Measurements from ENCODE around the gene VWC2L. TPM values are rescaled to one million over a fixed set of nuclear protein-coding genes. Genes with fewer than 3 reads are reported as not detected.

VWC2L gene
- total RNA-seq, 2 experiments from 2014 or later = not detected

GRCh38 chr2:214395040-214395439 lies 15.8 kb upstream of the VWC2L start:
- no peaks in the 10 kb centered on the region for H3K9me3 Mint-ChIP-seq (ENCODE audit: insufficient read depth)
- H3K4me3 Mint-ChIP-seq = no peak overlapping the region
- H3K27me3 Mint-ChIP-seq (ENCODE audit: low read depth) = no peaks in the 10 kb centered on the region
- POLR2A ChIA-PET = no interaction called here
- H3K4me1 Mint-ChIP-seq (ENCODE audit: low read depth) = no peaks in the 10 kb centered on the region
- ATAC-seq = no peak
- no peaks in the 10 kb centered on the region for H3K36me3 Mint-ChIP-seq (ENCODE audit: low read depth)
- CTCF ChIA-PET = no interaction called here
- H3K27ac Mint-ChIP-seq = no peak overlapping the region
- DNase-seq = no peak

- Mint-ChIP-seq H3K9me3 (ENCODE audit: insufficient read depth) (no peaks in the 10 kb centered on the region), H3K4me1 (ENCODE audit: low read depth) (no peaks in the 10 kb centered on the region), H3K36me3 (ENCODE audit: low read depth) (no peaks in the 10 kb centered on the region), H3K27me3 (ENCODE audit: low read depth) (no peaks in the 10 kb centered on the region), H3K27ac (no peak overlapping the region), H3K4me3 (no peak overlapping the region)
- ChIA-PET POLR2A (no interaction called here), CTCF (no interaction called here)
- ATAC-seq = no peak
- no peak for DNase-seq
Observed at GRCh38 chr2:214401580-214401979, 9.3 kb upstream of the VWC2L start.

GRCh38 chr2:214410128-214410775 lies 602 bp upstream of the VWC2L start:
- H3K27me3 Mint-ChIP-seq (ENCODE audit: low read depth) = no peaks in the 10 kb centered on the region
- H3K27ac Mint-ChIP-seq = no peak overlapping the region
- DNase-seq (no peak), ATAC-seq (no peak)
- no peaks in the 10 kb centered on the region for H3K36me3 Mint-ChIP-seq (ENCODE audit: low read depth)
- no peaks in the 10 kb centered on the region for H3K4me1 Mint-ChIP-seq (ENCODE audit: low read depth)
- POLR2A ChIA-PET = no interaction called here
- H3K4me3 Mint-ChIP-seq = no peak overlapping the region
- H3K9me3 Mint-ChIP-seq (ENCODE audit: insufficient read depth) = no peaks in the 10 kb centered on the region
- CTCF ChIA-PET = no interaction called here

GRCh38 chr2:214412679-214413078 lies 1.8 kb downstream of the VWC2L start:
- H3K9me3 Mint-ChIP-seq (ENCODE audit: insufficient read depth) = no peaks in the 10 kb centered on the region
- H3K27ac Mint-ChIP-seq = no peak overlapping the region
- DNase-seq (no peak), ATAC-seq (no peak)
- CTCF ChIA-PET = no interaction called here
- H3K36me3 Mint-ChIP-seq (ENCODE audit: low read depth) = no peaks in the 10 kb centered on the region
- no peak overlapping the region for H3K4me3 Mint-ChIP-seq
- no peaks in the 10 kb centered on the region for H3K27me3 Mint-ChIP-seq (ENCODE audit: low read depth)
- POLR2A ChIA-PET = no interaction called here
- no peaks in the 10 kb centered on the region for H3K4me1 Mint-ChIP-seq (ENCODE audit: low read depth)

GRCh38 chr2:214436470-214436869 lies 25.6 kb downstream of the VWC2L start:
- Mint-ChIP-seq H3K4me1 (ENCODE audit: low read depth) (no peaks in the 10 kb centered on the region), H3K4me3 (no peak overlapping the region), H3K36me3 (ENCODE audit: low read depth) (no peaks in the 10 kb centered on the region), H3K27me3 (ENCODE audit: low read depth) (no peaks in the 10 kb centered on the region), H3K9me3 (ENCODE audit: insufficient read depth) (no peaks in the 10 kb centered on the region), H3K27ac (no peak overlapping the region)
- ChIA-PET CTCF (no interaction called here), POLR2A (no interaction called here)
- no peak for ATAC-seq
- DNase-seq = no peak

GRCh38 chr2:214450118-214450894 lies 39.5 kb downstream of the VWC2L start:
- H3K27ac Mint-ChIP-seq = no peak overlapping the region
- no peaks in the 10 kb centered on the region for H3K36me3 Mint-ChIP-seq (ENCODE audit: low read depth)
- DNase-seq (no peak), ATAC-seq (no peak)
- H3K4me1 Mint-ChIP-seq (ENCODE audit: low read depth) = no peaks in the 10 kb centered on the region
- CTCF ChIA-PET = no interaction called here
- H3K4me3 Mint-ChIP-seq = no peak overlapping the region
- H3K9me3 Mint-ChIP-seq (ENCODE audit: insufficient read depth) = no peaks in the 10 kb centered on the region
- POLR2A ChIA-PET = no interaction called here
- no peaks in the 10 kb centered on the region for H3K27me3 Mint-ChIP-seq (ENCODE audit: low read depth)

- DNase-seq = no peak
- no peak overlapping the region for H3K4me3 Mint-ChIP-seq
- no peak overlapping the region for H3K27ac Mint-ChIP-seq
Observed at GRCh38 chr2:214451516-214452275, 40.8 kb downstream of the VWC2L start.

GRCh38 chr2:214465363-214466146 lies 54.7 kb downstream of the VWC2L start:
- Mint-ChIP-seq H3K9me3 (ENCODE audit: insufficient read depth) (peaks cover 6% of the 10 kb centered on the region), H3K27me3 (ENCODE audit: low read depth) (no peaks in the 10 kb centered on the region), H3K4me1 (ENCODE audit: low read depth) (no peaks in the 10 kb centered on the region), H3K27ac (no peak overlapping the region), H3K4me3 (no peak overlapping the region), H3K36me3 (ENCODE audit: low read depth) (no peaks in the 10 kb centered on the region)
- POLR2A ChIA-PET = no interaction called here
- ATAC-seq = no peak
- CTCF ChIA-PET = no interaction called here
- DNase-seq = no peak

More at GRCh38 chr2:214451516-214452275, 40.8 kb downstream of the VWC2L start:
- ATAC-seq = no peak
- H3K9me3 Mint-ChIP-seq (ENCODE audit: insufficient read depth) = no peaks in the 10 kb centered on the region
- ChIA-PET POLR2A (no interaction called here), CTCF (no interaction called here)
- H3K36me3 Mint-ChIP-seq (ENCODE audit: low read depth) = no peaks in the 10 kb centered on the region
- H3K4me1 Mint-ChIP-seq (ENCODE audit: low read depth) = no peaks in the 10 kb centered on the region
- no peaks in the 10 kb centered on the region for H3K27me3 Mint-ChIP-seq (ENCODE audit: low read depth)

- H3K9me3 Mint-ChIP-seq (ENCODE audit: insufficient read depth) = peaks cover 6% of the 10 kb centered on the region
- H3K4me3 Mint-ChIP-seq = no peak overlapping the region
- CTCF ChIA-PET = no interaction called here
Observed at GRCh38 chr2:214469728-214470127, 58.9 kb downstream of the VWC2L start.

GRCh38 chr2:214471382-214471781 lies 60.5 kb downstream of the VWC2L start:
- POLR2A ChIA-PET = no interaction called here
- H3K4me1 Mint-ChIP-seq (ENCODE audit: low read depth) = no peaks in the 10 kb centered on the region
- no peak overlapping the region for H3K4me3 Mint-ChIP-seq
- CTCF ChIA-PET = no interaction called here
- no peak overlapping the region for H3K27ac Mint-ChIP-seq
- peaks cover 6% of the 10 kb centered on the region for H3K9me3 Mint-ChIP-seq (ENCODE audit: insufficient read depth)
- H3K36me3 Mint-ChIP-seq (ENCODE audit: low read depth) = no peaks in the 10 kb centered on the region
- no peaks in the 10 kb centered on the region for H3K27me3 Mint-ChIP-seq (ENCODE audit: low read depth)
- no peak for ATAC-seq
- no peak for DNase-seq

More at GRCh38 chr2:214469728-214470127, 58.9 kb downstream of the VWC2L start:
- Mint-ChIP-seq H3K27ac (no peak overlapping the region), H3K4me1 (ENCODE audit: low read depth) (no peaks in the 10 kb centered on the region), H3K36me3 (ENCODE audit: low read depth) (no peaks in the 10 kb centered on the region), H3K27me3 (ENCODE audit: low read depth) (no peaks in the 10 kb centered on the region)
- DNase-seq = no peak
- POLR2A ChIA-PET = no interaction called here
- no peak for ATAC-seq

- ChIA-PET CTCF (no interaction called here), POLR2A (no interaction called here)
- Mint-ChIP-seq H3K36me3 (ENCODE audit: low read depth) (no peaks in the 10 kb centered on the region), H3K4me1 (ENCODE audit: low read depth) (no peaks in the 10 kb centered on the region), H3K27me3 (ENCODE audit: low read depth) (no peaks in the 10 kb centered on the region), H3K27ac (no peak overlapping the region), H3K4me3 (no peak overlapping the region), H3K9me3 (ENCODE audit: insufficient read depth) (peaks cover 6% of the 10 kb centered on the region)
- ATAC-seq (no peak), DNase-seq (no peak)
Observed at GRCh38 chr2:214471990-214472389, 61.1 kb downstream of the VWC2L start.

- Mint-ChIP-seq H3K27ac (no peak overlapping the region), H3K4me1 (ENCODE audit: low read depth) (no peaks in the 10 kb centered on the region), H3K27me3 (ENCODE audit: low read depth) (no peaks in the 10 kb centered on the region), H3K36me3 (ENCODE audit: low read depth) (no peaks in the 10 kb centered on the region), H3K9me3 (ENCODE audit: insufficient read depth) (no peaks in the 10 kb centered on the region), H3K4me3 (no peak overlapping the region)
- DNase-seq = no peak
- CTCF ChIA-PET = no interaction called here
- no peak for ATAC-seq
- POLR2A ChIA-PET = no interaction called here
Observed at GRCh38 chr2:214477305-214477704, 66.5 kb downstream of the VWC2L start.

Data from activated CD8-positive, alpha-beta T cell treated with anti-CD3 and anti-CD28 coated beads, Interleukin-2, amount 10 ng/mL, durations not matched to agents 7 days and 5 days (primary cell).